ENCODE results near the gene ASIP. TPM values are rescaled to one million over a fixed set of nuclear protein-coding genes. Genes with fewer than 3 reads are reported as not detected.

The ASIP gene
- total RNA-seq, 1 donor from 2014 or later = not detected

DNA sequence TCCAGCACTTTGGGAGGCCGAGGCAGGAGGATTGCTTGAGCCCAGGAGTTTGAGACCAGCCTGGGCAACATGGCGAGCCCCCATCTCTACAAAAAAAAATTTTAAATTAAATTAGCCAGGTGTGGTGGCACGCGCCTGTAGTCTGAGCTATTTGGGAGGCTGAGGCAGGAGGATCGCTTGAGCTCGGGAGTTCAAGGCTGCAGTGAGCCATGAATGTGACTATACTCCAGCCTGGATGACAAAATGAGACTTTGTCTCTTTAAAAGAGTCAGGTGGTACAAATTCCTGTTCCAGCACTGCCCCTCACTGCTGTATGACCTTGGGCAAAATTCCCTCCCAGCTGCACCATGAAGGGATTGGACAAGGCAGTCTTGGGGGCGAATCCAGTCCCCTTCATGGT is 33.5 kb downstream of the ASIP start:
- H3K4me1 Mint-ChIP-seq (ENCODE audit: low read depth) = peaks cover 6% of the 10 kb centered on the region
- H3K36me3 Mint-ChIP-seq (ENCODE audit: insufficient read depth) = peaks cover 40% of the 10 kb centered on the region
- DNase-seq (ENCODE audit: low spot score, unreplicated experiment) = no peak
- H3K4me3 Mint-ChIP-seq (ENCODE audit: low read depth) = no peak overlapping the region
- TF ChIP-seq, protein P1, sequence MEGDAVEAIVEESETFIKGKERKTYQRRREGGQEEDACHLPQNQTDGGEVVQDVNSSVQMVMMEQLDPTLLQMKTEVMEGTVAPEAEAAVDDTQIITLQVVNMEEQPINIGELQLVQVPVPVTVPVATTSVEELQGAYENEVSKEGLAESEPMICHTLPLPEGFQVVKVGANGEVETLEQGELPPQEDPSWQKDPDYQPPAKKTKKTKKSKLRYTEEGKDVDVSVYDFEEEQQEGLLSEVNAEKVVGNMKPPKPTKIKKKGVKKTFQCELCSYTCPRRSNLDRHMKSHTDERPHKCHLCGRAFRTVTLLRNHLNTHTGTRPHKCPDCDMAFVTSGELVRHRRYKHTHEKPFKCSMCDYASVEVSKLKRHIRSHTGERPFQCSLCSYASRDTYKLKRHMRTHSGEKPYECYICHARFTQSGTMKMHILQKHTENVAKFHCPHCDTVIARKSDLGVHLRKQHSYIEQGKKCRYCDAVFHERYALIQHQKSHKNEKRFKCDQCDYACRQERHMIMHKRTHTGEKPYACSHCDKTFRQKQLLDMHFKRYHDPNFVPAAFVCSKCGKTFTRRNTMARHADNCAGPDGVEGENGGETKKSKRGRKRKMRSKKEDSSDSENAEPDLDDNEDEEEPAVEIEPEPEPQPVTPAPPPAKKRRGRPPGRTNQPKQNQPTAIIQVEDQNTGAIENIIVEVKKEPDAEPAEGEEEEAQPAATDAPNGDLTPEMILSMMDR (IDR thresholded peaks at IDR 0.05; ENCODE audit: unreplicated experiment) = no peak
- H3K27me3 Mint-ChIP-seq = peaks cover 5% of the 10 kb centered on the region
- H3K27ac Mint-ChIP-seq = no peak overlapping the region
- no peaks in the 10 kb centered on the region for H3K9me3 Mint-ChIP-seq (ENCODE audit: low read depth)

- Mint-ChIP-seq H3K27ac (peak overlapping the region; percentile 65), H3K27me3 (no peaks in the 10 kb centered on the region), H3K36me3 (ENCODE audit: insufficient read depth) (peaks cover 48% of the 10 kb centered on the region), H3K4me1 (ENCODE audit: low read depth) (peaks cover 2% of the 10 kb centered on the region), H3K4me3 (ENCODE audit: low read depth) (no peak overlapping the region), H3K9me3 (ENCODE audit: low read depth) (no peaks in the 10 kb centered on the region)
- DNase-seq (ENCODE audit: low spot score, unreplicated experiment) = no peak
- TF ChIP-seq, protein P1 (IDR thresholded peaks at IDR 0.05; ENCODE audit: unreplicated experiment) = no peak
Observed at GRCh38 chr20:34281177-34281576, 40.0 kb downstream of the ASIP start.

- Mint-ChIP-seq H3K36me3 (ENCODE audit: insufficient read depth) (peaks cover 51% of the 10 kb centered on the region), H3K9me3 (ENCODE audit: low read depth) (no peaks in the 10 kb centered on the region), H3K4me3 (ENCODE audit: low read depth) (no peak overlapping the region), H3K27ac (peak overlapping the region; percentile 47), H3K4me1 (ENCODE audit: low read depth) (peaks cover 2% of the 10 kb centered on the region), H3K27me3 (no peaks in the 10 kb centered on the region)
- no peak for DNase-seq (ENCODE audit: low spot score, unreplicated experiment)
- TF ChIP-seq, protein P1 (IDR thresholded peaks at IDR 0.05; ENCODE audit: unreplicated experiment) = no peak
Observed at GRCh38 chr20:34282041-34282440, 40.8 kb downstream of the ASIP start.

DNA sequence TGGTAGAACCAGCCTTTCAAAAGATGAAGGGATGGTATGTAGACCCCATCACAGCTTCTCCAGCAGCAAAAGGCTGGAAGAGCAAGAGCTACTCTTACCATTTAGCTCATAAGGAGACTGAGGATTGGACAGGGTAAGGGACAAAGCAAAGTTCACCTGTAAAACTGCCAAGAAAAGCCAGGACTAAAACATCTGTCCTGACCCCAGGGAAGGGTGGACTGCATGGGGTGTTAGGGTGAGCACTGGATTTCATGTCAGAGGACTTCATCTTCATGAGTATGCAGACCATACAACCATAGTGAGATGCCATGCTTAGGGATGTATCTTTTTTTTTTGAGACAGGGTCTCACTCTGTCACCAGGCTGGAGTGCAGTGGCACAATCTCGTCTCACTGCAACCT is 42.6 kb downstream of the ASIP start:
- TF ChIP-seq, protein P1 (IDR thresholded peaks at IDR 0.05; ENCODE audit: unreplicated experiment) = no peak
- Mint-ChIP-seq H3K36me3 (ENCODE audit: insufficient read depth) (peaks cover 45% of the 10 kb centered on the region), H3K27me3 (no peaks in the 10 kb centered on the region), H3K4me3 (ENCODE audit: low read depth) (no peak overlapping the region), H3K4me1 (ENCODE audit: low read depth) (peaks cover 2% of the 10 kb centered on the region), H3K9me3 (ENCODE audit: low read depth) (no peaks in the 10 kb centered on the region), H3K27ac (no peak overlapping the region)
- no peak for DNase-seq (ENCODE audit: low spot score, unreplicated experiment)

DNA sequence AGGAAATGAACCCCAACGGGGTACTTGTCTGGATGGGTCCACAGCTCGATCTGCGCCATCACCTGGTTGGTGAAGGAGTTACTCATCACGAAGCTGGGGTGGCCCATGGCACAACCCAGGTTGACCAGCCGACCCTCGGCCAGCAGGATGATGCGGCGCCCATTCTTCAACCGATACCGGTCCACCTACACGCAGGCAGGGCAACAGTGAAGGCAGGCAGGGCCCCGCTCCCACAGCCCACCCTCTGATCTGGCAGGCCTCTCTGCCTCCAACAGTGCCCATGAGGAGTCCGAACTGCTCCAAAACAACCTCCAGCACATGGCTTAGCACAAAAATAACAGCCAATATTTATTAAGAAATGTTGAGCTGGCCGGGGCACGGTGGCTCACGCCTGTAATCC is 44.2 kb downstream of the ASIP start:
- Mint-ChIP-seq H3K9me3 (ENCODE audit: low read depth) (no peaks in the 10 kb centered on the region), H3K27ac (no peak overlapping the region), H3K36me3 (ENCODE audit: insufficient read depth) (peaks cover 47% of the 10 kb centered on the region), H3K4me3 (ENCODE audit: low read depth) (no peak overlapping the region), H3K4me1 (ENCODE audit: low read depth) (peaks cover 2% of the 10 kb centered on the region), H3K27me3 (no peaks in the 10 kb centered on the region)
- DNase-seq (ENCODE audit: low spot score, unreplicated experiment) = no peak
- TF ChIP-seq, protein P1 (IDR thresholded peaks at IDR 0.05; ENCODE audit: unreplicated experiment) = no peak

All from progenitor cell of endocrine pancreas (in vitro differentiated cells).